M059J (cell line): ENCODE results near the gene BFSP1. TPM values are rescaled to one million over a fixed set of nuclear protein-coding genes. Genes with fewer than 3 reads are reported as not detected.

Experiments used
- DNase-seq: peaks from one replicate; pipeline ENCODE4 v3.0.0-alpha.2; 2012; ENCODE audit warnings: low read depth
- total RNA-seq: library from RNA; depleted of rRNA; stranded (reverse); fragments of >200 nt; shearing (Covaris generic); gene quantifications from 2 replicates; pipeline ENCODE4 v1.2.3, GENCODE V29; 2014

BFSP1 gene
- total RNA-seq, 1 experiment from 2014 or later = 5.5 TPM

DNA sequence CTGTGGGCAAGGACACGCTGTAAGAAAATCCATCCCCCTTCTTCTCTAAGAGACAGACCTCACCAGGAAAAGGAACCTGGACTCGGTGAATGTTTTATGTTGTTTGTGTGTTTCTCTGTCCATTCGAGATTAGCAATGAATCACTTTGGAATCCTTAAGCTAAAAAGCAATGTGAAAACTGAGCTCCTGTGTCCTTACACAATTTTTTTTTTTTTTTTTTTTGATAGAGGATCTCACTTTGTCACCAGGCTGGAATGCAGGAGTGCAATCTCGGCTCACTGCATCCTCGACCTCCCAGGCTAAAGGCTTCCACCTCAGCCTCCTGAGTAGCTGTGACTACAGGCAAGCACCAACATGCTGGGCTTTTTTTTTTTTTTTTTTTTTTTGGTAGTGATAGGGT, 32.1 kb downstream of the BFSP1 start:
- peak; percentile 72 for DNase-seq

DNA sequence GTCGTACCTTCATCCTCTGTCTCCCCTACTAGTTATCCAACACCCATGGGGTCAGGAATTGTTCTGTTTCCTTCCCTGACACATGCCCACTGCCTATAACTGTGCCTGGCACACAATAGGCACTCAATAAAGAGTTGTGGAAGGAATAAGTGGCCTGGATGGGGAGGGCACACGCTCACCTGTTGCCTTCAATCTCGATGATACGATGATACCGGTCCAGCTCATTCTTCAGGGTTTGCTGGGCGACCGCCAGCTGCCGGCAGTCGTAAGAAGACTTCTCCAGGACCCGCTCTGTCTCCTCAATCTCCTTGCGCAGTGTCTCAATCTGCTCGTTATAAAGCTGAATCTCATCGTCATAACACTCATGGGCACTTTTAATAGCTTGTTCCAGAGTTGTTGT, 32.5 kb downstream of the BFSP1 start:
- no peak for DNase-seq

DNA sequence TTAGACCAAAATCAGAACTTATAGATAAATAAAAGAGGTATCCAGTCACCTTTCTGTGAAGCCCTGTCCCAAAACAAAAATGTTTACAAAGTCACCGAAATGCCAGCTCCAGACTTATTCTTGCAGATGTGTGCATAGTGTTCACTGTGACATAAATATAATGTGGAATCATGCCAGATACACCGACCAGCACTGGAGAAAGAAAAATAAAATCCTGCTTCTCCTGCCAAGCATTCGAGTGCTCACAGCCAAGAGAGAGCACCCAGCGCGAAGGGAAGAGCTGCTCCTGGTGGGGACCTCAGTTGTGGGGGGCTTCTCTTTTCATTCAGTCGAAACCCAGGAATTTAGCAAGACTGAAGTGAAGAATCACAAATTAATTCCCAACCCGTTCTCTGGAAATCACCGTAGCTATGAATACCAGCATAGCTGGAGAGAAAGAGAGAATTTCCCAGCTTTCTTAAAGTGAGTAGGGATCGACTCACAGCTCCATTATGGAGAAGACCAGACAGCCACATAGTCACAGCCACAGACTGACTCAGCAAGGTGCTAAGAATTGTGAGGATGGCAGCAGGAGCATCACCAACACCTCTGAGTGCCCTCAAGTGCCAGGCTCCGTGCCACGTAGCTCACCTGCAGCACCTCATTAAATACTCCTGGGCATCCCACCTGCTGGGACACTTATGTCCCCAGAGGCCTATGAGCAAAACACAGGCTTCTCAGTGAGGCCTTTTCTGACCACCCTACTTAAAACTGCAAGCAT, 33.2 kb downstream of the BFSP1 start:
- DNase-seq = peak; percentile 29

DNA sequence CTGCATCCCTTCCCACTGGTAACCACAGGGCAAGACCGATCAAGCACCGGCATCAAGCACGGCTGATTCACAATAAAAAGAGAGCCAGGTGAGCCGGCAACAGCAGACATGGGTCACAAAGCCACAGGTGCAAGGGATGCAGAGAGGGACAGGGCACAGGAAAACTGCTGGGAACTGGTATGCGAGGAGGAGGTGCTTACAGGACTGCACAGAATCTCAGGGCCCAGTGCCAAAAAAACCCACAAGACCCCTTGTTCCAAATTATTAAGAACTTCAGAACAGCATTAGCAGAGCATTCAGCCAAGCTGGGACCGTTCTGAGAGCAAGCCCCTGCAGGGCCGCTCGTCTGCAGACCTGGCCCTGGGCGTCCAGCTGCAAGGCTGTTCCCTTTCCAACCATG, 35.4 kb downstream of the BFSP1 start:
- DNase-seq = no peak

DNA sequence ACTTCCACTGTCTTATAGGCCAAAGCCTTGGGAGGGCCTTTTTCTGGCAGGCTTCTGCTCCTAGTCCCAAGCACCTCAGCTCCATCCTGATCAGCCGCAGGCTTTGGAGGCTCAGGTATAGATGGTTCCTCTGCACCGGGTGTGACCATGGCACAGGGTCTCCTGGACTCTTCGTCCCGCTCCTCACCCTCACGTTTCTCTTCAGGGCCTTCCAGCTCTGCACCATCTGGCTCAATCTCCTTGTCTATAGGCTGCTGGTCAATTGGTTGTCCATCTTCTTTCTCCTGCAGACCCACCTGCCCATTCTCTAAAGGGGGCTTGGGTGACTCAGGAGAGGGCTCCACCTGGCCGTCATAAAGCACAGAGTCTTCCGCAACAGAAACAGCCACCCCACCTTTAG, 37.0 kb downstream of the BFSP1 start:
- no peak for DNase-seq

DNA sequence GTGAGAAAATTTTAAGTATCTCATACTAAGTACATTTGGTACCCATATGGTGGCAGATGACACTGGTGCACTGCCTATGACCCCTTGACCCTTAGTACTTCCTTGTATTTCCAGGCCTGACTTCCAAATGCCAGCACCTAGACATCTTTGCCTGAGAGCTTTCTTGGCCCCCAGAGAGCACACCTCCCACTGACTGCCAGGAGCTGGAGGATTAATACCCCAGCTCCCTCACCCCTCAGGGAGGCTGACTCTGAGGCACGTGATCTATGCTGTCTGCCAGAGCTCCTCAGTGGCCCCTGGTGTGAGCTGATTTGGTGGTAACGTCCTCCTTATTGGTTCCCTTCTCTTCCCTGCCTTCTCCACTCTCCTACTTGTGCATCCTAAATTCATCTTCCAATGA, 38.0 kb downstream of the BFSP1 start:
- DNase-seq = no peak

DNA sequence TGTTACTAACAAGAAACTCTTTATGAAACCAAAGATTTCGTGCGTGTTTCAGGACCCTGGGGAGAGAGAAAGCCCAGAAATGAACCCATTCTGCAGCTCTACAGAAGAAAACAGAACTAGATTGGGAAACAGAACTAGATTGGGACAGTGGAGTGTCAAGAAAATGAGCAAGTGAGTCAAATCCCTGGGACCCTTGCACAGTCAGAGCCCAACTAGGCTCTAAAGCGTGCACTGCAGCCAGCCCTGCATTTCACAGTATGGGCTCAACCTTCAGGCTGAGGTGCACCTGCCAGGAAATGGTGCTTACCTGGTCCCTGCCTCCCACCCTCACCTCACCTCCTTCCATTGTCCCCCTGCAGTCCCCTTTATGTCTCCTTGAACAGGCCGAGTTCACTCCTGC, 39.7 kb downstream of the BFSP1 start:
- no peak for DNase-seq

DNA sequence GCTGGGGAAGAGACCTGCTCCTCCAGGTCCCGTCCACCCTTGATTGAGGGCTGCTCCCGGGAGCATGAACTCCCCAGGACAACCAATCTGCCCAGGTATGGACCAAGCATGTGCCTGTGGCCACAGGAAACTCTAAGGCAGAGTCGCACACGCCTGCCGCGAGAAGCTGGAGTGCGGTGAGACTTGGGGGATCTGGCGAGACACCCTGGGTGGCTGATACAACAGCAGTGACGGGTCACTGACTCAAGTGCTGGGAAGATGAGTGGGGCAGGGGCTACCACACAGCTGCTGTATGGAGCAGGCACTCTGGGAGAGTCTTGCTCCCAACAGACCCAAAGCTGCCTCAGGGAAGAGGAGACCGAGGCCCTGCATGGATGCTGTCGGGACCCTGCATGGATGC, 40.1 kb downstream of the BFSP1 start:
- DNase-seq = no peak

DNA sequence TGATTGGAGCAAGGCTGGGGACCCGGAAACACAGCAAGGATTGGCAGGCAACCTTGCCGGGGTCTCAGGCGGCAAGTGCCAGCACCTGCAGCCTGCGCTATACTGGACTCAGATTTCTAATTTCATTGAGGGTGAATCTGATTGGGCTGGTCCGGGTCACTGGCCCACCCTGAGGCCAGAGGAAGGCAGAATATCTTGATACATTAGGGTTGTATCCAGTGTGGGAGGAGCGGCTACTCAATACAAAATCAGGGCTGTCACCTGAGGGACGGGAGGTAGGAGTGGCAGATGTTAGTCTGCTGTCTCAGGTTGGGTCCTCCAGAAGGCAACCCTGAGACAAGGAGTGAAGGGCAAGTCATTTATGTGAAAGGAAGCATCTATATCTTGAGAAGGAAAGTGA, 40.7 kb downstream of the BFSP1 start:
- no peak for DNase-seq

DNA sequence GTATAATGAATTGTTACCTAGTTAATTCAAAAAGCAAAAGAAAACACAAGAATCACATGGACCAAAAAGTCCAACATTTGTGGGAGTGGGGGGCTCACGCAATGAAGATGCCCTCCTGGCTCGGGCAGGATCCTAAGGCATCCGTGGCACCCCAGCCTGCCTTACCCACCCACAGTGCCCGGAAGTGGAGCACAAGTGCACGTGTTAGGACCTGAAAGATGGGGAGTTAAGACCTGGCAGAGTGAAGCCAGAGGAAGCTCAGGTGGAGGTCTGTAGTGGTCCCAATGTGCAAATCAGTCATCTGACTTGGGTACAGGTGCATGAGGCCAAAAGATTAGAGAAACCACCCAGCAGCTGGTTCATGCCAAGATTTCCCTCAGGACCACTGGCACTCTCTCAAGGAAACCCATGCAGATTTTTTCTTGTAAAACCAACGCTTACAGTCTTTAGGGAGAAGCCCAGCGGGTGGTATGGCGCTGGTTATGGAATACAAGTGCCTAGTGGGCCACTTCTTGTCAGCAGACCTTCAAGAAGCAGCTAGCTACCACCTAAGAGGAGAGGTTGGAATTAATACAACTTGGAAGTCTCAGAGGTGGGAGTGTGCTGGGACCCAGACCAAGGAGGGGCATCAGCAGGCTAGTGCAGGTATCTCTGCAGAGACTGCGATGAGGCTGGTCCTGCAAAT, 42.1 kb downstream of the BFSP1 start:
- no peak for DNase-seq

DNA sequence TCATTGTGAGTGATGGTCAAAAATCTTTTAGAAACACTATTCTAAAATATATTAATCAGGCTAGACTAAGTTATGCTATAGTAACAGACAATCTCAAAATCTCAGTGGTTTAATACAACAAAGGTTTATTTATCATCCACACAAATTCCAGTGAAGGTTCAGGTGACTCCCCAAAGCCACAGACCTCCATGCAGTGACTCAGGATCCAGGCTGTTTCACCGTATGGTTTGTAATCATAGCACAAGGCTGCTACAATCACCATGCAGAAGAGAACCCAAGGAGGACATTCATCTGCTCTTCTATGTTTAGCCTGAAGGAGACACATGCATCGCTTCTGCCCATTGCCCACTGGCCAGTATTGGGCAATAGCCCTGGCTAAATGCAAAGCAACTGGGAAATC, 46.2 kb downstream of the BFSP1 start:
- DNase-seq = peak; percentile 13

DNA sequence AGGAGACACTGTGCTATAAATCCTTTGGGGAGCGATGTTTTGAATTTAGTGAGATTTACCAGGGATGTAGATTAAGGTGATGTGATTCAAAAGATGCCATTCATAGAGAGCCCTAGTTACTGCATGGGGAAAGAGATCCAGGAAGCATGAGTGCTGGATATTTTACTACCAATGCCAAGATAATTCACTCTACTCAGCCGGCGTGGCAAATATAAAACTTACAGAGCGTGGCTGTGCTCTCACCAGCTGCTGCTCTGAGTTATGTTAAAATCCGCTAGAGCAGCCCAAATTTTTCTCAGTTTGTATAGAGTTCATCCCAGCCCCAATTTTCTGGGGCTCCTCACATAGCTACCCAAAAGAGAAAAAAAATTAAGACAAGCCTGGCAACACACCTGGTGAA, 48.6 kb downstream of the BFSP1 start:
- DNase-seq = no peak

DNA sequence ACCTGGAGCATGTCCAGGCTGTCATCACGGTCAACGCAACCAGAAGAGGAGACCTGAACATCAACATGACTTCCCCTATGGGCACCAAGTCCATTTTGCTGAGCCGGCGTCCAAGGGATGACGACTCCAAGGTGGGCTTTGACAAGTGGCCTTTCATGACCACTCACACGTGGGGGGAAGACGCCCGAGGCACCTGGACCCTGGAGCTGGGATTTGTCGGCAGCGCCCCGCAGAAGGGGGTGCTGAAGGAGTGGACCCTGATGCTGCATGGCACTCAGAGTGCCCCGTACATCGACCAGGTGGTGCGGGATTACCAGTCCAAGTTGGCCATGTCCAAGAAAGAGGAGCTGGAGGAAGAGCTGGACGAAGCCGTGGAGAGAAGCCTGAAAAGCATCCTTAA, 49.5 kb downstream of the BFSP1 start:
- DNase-seq = no peak

DNA sequence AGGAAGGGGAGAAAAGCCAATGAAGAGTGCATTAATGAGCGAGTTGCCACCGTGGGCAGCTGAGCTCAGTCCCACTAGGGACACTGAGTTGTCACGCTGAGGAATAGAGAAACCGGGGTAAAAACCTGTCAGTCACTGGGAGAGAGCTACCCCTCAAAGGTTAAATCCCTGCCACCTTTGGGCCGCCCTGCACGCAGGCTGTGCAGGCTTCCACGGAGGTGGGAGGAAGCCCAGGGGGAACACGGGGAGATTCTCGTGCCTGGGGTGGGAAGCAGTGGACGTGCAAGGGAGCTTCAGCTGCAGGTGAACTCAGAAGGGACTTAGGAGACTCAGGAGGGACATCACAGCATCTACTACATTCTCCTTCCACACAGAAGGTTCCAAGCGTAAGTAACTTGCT, 50.5 kb downstream of the BFSP1 start:
- DNase-seq = no peak

DNA sequence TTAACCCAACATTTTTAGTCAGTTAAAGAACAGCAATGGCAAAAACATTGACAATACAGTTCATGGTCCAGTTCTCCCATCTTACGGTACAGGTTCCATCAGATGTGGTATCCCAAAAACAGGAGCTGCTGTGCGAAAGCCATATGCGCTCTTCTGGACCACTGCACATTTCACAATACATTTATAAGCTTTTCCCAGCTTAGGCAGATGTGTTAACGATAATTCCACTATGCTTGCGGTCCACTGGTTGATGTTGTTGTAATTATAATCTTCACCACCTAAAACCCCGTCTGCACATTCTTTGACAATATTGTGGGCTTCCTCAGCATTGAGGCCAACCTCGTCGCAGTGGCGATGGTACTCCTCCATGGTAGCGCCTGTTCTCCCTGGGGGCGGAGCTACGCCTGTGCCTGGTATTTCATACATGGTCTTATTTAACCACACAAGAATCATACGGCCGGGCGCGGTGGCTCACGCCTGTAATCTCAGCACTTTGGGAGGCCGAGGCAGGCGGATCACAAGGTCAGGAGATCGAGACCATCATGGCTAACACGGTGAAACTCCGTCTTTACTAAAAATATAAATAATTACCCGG, 52.0 kb downstream of the BFSP1 start:
- no peak for DNase-seq

DNA sequence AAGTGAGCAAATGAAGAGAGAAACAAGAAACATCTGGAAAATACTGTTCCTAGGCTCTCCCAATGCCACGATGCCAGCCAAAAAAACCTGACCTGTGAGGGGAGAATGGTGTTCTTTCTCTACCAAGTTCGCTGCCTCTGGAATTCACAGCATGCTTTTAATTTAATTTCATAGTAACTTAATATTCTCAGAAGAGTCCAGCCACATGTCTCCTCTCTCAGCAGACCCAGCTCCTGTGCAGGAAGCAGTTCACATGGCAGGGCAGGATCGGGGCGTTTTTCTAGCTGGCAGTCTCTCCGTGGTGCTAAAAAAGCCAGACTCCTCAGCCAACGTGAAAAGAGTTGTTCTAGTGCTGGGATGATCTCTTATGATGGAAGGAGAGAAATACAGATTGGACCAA, 57.5 kb downstream of the BFSP1 start:
- DNase-seq = no peak

DNA sequence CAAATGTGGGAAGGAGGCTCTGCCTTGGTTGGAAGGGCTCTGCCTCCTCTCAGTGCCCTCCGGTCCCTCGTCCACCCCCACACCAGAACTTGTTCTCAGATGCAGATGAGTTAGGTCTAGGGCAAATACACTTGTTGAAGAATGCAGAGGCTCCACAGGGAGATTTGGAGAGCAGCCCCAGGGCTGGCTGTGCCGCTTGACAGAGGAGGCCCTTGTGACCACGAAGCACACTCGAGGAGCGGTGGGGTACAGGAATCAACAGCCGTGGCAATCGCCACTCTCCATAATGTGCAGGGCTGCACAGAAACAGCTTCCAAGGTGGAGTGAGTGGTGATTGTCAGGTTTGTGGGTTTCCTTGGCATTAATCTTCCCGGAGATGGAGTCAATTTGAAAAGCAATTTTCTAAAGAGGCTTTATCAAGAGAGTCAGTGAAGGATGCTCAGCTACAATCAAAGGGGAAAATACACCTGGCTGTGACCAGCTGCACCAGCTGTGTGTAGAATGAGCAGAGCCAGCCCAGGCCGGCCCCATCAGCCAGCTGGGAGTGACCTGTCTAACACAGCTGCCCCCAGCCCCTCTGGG, 59.5 kb downstream of the BFSP1 start:
- DNase-seq = no peak

DNA sequence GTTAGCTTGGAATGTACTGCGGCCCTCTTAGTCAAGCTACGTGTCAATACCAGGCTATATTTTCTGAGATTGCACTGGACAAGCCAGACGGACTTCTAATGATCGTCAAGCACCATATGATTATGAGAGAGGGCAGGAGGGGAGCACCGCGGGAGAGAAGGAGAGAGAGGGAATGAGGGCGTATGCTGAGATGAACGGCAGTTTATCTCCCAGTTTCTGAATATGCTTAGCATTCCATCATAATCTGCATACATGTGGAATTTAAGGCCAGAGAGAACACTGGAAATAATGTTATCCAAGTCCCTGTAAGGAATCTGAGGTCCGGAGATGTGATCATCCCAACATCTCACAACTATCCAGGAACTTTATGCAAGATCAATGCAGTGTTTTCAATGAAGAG, 60.2 kb downstream of the BFSP1 start:
- no peak for DNase-seq

DNA sequence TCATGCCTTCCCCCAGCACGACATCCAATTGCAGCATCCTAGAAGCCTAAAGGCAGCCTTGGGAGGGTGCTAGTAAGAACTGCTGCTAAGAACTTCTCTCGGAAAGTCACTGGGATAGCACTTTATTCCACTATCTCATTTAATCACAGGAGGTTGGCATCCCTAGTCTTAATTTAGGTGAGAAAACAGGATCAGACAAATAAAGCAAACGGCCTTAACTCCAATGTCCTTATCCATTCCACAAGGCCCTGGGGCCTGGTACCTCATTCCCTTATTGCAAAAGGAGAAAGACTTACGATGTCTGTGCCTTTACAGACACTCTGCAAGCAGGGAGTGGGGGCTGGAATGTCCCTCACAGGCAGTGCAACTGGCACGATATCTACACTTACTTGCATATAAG, 60.7 kb downstream of the BFSP1 start:
- DNase-seq = no peak

DNA sequence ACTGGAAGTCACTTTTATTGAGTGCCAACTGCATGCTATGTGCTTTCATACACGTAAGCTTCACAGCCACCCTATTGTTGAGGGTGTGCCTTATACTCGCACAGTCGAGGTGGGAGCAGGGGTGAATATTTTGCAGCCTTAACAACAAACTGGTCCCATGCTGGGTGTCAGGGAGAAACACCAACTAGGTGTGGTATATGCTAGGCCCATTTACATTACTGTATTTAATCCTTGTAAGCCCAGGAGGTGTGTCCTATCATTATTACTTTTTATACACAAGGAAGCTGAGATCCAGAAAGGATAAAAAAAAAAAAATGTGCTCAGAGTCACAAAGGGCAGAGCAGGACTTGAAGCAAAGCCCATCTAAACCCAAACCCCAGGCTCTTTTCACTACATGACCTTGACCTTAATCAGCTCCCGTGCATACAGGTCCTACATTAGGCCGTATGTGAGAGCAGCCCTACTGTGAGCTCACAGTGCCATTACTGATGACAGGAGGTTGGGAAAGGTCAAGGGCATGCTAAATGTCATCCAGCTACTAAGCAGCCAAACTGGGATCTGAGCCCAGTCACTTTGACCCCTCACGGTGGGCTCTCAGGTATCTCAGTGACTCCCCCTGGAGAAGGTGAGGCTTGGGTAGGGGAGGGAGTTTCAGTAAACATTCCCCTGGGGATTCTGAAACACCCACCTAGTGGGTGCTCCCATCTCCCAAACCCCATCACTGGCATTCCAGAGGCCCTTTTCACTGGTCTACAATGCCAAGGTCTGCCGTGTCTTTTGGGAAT, 61.7 kb downstream of the BFSP1 start:
- no peak for DNase-seq

DNA sequence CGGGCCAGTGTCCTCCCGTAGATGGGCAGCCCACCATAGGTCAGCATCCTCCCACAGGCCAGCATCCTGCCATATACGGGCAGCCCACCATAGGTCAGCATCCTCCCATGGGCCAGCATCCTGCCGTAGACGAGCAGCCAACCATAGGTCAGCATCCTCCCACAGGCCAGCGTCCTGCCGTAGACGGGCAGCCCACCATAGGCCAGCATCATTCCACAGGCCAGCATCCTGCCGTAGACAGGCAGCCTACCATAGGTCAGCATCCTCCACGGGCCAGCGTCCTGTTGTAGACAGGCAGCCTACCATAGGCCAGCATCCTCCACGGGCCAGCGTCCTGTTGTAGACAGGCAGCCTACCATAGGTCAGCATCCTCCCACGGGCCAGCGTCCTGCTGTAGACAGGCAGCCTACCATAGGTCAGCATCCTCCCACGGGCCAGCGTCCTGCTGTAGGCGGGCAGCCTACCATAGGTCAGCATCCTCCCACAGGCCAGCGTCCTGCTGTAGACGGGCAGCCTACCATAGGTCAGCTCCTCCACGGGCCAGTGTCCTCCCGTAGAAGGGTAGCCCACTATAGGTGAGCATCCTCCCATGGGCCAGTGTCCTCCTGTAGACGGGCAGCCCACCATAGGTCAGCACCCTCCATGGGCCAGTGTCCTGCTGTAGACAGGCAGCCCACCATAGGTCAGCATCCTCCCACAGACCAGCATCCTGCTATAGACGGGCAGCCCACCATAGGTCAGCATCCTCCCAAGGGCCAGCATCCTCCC, 62.9 kb downstream of the BFSP1 start:
- DNase-seq = no peak
